Thyroid gland (tissue), 4 donors: ENCODE measurements around the gene RHEX.

Source experiments
- POLR2A ChIP-seq, 2 donors: fragments of 450-650 bp; IDR thresholded peaks; one replicate each; pipeline ENCODE4 v1.6.1; 2017; ENCODE audit warnings: antibody characterized with exemption in 2 of 2, mild to moderate bottlenecking in 2 of 2, moderate library complexity in 1 of 2
- TF ChIP-seq, protein P1 (sequence below), 6 experiments: fragments of 200-600 bp in 3 of 6; fragments of 450-650 bp in 3 of 6; sonication (generic) in 3 of 6; IDR thresholded peaks; one replicate each; pipeline ENCODE4 v1.5.1; 2016 to 2019; ENCODE audit warnings: antibody characterized with exemption in 6 of 6, mild to moderate bottlenecking in 2 of 6, inconsistent platforms in 1 of 6, moderate library complexity in 1 of 6

DNA sequence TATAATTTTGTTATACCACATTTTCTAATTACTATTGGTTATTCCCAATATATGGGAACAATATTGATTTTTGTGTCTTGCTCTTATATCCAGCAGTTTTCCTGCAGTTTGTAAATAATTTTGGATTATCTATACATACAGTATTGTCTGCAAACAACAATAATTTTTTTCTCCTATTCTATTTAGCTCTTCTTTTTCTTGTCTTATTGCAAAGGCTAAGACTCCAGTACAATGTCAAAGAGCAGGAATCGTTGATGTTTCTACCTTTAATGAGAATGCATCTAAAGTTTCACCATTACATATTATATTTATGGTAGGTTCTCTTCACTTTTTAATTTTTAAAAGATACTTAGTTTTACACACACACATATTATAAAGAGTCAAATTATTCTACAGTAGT lies 68.3 kb downstream of the RHEX start:
- TF ChIP-seq, protein P1, sequence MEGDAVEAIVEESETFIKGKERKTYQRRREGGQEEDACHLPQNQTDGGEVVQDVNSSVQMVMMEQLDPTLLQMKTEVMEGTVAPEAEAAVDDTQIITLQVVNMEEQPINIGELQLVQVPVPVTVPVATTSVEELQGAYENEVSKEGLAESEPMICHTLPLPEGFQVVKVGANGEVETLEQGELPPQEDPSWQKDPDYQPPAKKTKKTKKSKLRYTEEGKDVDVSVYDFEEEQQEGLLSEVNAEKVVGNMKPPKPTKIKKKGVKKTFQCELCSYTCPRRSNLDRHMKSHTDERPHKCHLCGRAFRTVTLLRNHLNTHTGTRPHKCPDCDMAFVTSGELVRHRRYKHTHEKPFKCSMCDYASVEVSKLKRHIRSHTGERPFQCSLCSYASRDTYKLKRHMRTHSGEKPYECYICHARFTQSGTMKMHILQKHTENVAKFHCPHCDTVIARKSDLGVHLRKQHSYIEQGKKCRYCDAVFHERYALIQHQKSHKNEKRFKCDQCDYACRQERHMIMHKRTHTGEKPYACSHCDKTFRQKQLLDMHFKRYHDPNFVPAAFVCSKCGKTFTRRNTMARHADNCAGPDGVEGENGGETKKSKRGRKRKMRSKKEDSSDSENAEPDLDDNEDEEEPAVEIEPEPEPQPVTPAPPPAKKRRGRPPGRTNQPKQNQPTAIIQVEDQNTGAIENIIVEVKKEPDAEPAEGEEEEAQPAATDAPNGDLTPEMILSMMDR (IDR thresholded peaks at IDR 0.05) = no peak
- no peak for TF ChIP-seq POLR2A (IDR thresholded peaks at IDR 0.05)
